OCI-LY1 (cell line): ENCODE measurements around the gene CLCN6.

ENCODE experiments used
- H2AFZ ChIP-seq: fragments of 200-600 bp; sonication (generic), shearing (Covaris generic); 2 replicates; pipeline ENCODE4 v1.6.0; 2014; ENCODE audit warnings: antibody characterized with exemption, mild to moderate bottlenecking, low read length
- H3F3A ChIP-seq: fragments of 200-600 bp; sonication (generic), shearing (Covaris generic); 2 replicates; pipeline ENCODE4 v1.6.0; 2014; ENCODE audit warnings: mild to moderate bottlenecking, antibody characterized with exemption, low read length, moderate library complexity; ENCODE audit not compliant: insufficient read depth
- H3K27ac ChIP-seq: fragments of 200-600 bp; sonication (generic); 2 replicates; pipeline ENCODE4 v1.5.1; 2014; ENCODE audit warnings: low read length, mixed run types, mild to moderate bottlenecking, low read depth; ENCODE audit not compliant: poor library complexity, severe bottlenecking
- H3K27me3 ChIP-seq: fragments of 200-600 bp; sonication (generic); 2 replicates; pipeline ENCODE4 v1.6.0; 2014; ENCODE audit warnings: antibody characterized with exemption, mild to moderate bottlenecking, low read length, moderate library complexity; ENCODE audit not compliant: insufficient read depth
- H3K36me3 ChIP-seq: fragments of 200-600 bp; sonication (generic); 2 replicates; pipeline ENCODE4 v1.6.1; 2014; ENCODE audit warnings: mild to moderate bottlenecking, antibody characterized with exemption, low read length, moderate library complexity, mixed read lengths; ENCODE audit not compliant: insufficient read depth
- H3K4me1 ChIP-seq: fragments of 200-600 bp; sonication (generic); 2 replicates; pipeline ENCODE4 v1.5.1; 2014; ENCODE audit warnings: mild to moderate bottlenecking, low read length, moderate library complexity; ENCODE audit not compliant: insufficient read depth, severe bottlenecking
- H3K4me2 ChIP-seq: fragments of 200-600 bp; sonication (generic), shearing (Covaris generic); 2 replicates; pipeline ENCODE4 v1.6.1; 2014; ENCODE audit warnings: low read length
- H3K4me3 ChIP-seq: fragments of 200-600 bp; sonication (generic); 2 replicates; pipeline ENCODE4 v1.5.1; 2014; ENCODE audit warnings: low read length, low read depth, mild to moderate bottlenecking, mixed read lengths; ENCODE audit not compliant: poor library complexity, severe bottlenecking
- H3K79me2 ChIP-seq: fragments of 200-600 bp; shearing (Covaris generic); 2 replicates; pipeline ENCODE4 v1.6.1; 2016; ENCODE audit warnings: mixed run types, low read length, mixed read lengths; ENCODE audit not compliant: insufficient read depth
- H3K9ac ChIP-seq: fragments of 200-600 bp; sonication (generic), shearing (Covaris generic); 2 replicates; pipeline ENCODE4 v1.6.1; 2014; ENCODE audit warnings: mild to moderate bottlenecking, low read length, mixed read lengths
- H3K9me2 ChIP-seq: fragments of 200-600 bp; sonication (generic), shearing (Covaris generic); 2 replicates; pipeline ENCODE4 v1.6.1; 2014; ENCODE audit warnings: low read depth, mild to moderate bottlenecking, low read length, mixed read lengths
- H3K9me3 ChIP-seq: fragments of 200-600 bp; shearing (Covaris generic); 2 replicates; pipeline ENCODE4 v1.6.1; 2014; ENCODE audit warnings: low read length, mixed read lengths
- H4K20me1 ChIP-seq: fragments of 200-600 bp; sonication (generic), shearing (Covaris generic); 2 replicates; pipeline ENCODE4 v1.6.0; 2016; ENCODE audit warnings: mild to moderate bottlenecking, low read length; ENCODE audit not compliant: insufficient read depth
- EZH2 ChIP-seq: fragments of 200-600 bp; sonication (generic), shearing (Covaris generic); IDR thresholded peaks from 2 replicates; pipeline ENCODE4 v1.8.0; 2017; ENCODE audit warnings: borderline replicate concordance, mixed run types, mild to moderate bottlenecking, antibody characterized with exemption, low read length, moderate library complexity, mixed read lengths
- TF ChIP-seq, protein P1 (sequence below): fragments of 200-600 bp; sonication (generic), shearing (Covaris generic); IDR thresholded peaks from 2 replicates; pipeline ENCODE4 v1.5.1; 2017; ENCODE audit warnings: mild to moderate bottlenecking, antibody characterized with exemption, low read length, moderate library complexity, mixed read lengths

The CLCN6 gene

DNA sequence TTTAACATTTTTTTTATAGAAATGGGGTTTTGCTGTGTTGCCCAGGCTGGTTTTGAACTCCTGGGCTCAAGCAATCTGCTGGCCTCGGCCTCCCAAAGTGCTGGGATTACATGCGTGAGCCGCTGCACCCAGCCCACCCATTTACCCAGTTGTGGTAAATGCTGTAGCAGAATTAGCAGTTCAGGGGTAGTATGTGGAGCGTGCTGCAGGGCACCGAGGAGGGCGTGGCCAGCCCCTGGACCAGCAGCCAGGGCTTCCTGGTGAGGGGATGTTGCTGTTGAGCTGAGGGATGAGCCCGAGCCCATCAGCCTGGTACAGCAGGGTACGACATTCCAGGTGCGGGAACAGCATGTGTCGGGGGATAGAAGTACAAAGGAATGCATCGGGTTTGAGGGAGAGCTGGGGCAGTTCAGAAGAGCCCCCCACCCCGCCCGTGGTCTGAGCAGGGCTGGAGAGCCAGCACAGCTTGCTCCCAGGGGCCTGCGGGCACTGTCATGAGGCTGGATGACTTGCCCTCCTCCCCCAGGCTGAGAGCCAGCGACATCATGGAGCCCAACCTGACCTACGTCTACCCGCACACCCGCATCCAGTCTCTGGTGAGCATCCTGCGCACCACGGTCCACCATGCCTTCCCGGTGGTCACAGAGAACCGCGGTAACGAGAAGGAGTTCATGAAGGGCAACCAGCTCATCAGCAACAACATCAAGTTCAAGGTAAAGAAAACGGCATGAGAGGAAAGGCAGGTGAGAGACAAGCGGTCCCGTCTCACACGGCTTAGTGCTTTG, 29.6 kb downstream of the CLCN6 start:
- Histone ChIP-seq H3K9me2 (no peaks in the 10 kb centered on the region), H3K79me2 (no peaks in the 10 kb centered on the region), H3F3A (no peaks in the 10 kb centered on the region), H3K9me3 (no peaks in the 10 kb centered on the region), H3K4me1 (no peaks in the 10 kb centered on the region), H3K4me3 (no peak overlapping the region), H3K9ac (no peak overlapping the region), H3K4me2 (no peak overlapping the region), H3K27me3 (no peaks in the 10 kb centered on the region), H2AFZ (no peak overlapping the region), H3K27ac (no peak overlapping the region), H3K36me3 (peaks cover 86% of the 10 kb centered on the region), H4K20me1 (no peaks in the 10 kb centered on the region)
- TF ChIP-seq, protein P1, sequence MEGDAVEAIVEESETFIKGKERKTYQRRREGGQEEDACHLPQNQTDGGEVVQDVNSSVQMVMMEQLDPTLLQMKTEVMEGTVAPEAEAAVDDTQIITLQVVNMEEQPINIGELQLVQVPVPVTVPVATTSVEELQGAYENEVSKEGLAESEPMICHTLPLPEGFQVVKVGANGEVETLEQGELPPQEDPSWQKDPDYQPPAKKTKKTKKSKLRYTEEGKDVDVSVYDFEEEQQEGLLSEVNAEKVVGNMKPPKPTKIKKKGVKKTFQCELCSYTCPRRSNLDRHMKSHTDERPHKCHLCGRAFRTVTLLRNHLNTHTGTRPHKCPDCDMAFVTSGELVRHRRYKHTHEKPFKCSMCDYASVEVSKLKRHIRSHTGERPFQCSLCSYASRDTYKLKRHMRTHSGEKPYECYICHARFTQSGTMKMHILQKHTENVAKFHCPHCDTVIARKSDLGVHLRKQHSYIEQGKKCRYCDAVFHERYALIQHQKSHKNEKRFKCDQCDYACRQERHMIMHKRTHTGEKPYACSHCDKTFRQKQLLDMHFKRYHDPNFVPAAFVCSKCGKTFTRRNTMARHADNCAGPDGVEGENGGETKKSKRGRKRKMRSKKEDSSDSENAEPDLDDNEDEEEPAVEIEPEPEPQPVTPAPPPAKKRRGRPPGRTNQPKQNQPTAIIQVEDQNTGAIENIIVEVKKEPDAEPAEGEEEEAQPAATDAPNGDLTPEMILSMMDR = no peak
- no peak for TF ChIP-seq EZH2

DNA sequence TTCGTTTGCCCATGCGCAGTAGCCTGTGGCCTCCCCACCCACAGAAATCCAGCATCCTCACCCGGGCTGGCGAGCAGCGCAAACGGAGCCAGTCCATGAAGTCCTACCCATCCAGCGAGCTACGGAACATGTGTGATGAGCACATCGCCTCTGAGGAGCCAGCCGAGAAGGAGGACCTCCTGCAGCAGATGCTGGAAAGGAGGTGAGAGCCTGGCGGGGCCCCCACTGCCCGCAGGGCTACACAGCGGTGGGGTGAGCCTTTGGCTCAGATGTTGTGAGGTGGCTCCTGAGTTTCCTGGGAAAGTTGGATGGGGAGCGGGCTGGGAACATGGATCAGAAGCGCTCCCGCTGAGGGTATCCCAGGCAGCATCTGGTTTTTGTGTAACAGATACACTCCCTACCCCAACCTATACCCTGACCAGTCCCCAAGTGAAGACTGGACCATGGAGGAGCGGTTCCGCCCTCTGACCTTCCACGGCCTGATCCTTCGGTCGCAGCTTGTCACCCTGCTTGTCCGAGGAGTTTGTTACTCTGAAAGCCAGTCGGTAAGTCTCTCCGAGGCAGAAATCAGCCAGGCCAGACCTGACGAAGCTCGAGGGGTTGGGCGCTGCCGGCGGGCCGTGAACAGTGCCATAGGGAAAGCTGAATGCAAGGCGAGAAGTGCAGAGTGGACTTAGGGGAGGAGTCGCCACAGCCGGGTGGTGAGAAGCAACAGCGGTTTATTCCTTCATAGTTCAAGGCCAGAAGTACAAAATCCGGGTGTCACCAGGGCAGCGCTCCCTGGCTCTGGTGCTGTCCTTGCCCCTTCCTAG, 31.2 kb downstream of the CLCN6 start:
- Histone ChIP-seq H3K9me2 (no peaks in the 10 kb centered on the region), H3K79me2 (no peaks in the 10 kb centered on the region), H2AFZ (no peak overlapping the region), H3K27ac (no peak overlapping the region), H3K4me2 (no peak overlapping the region), H3K9me3 (no peaks in the 10 kb centered on the region), H3K27me3 (no peaks in the 10 kb centered on the region), H3K36me3 (peaks cover 90% of the 10 kb centered on the region), H3K9ac (no peak overlapping the region), H3F3A (no peaks in the 10 kb centered on the region), H3K4me3 (no peak overlapping the region), H3K4me1 (peaks cover 14% of the 10 kb centered on the region), H4K20me1 (no peaks in the 10 kb centered on the region)
- TF ChIP-seq, protein P1 = no peak
- TF ChIP-seq EZH2 = no peak

DNA sequence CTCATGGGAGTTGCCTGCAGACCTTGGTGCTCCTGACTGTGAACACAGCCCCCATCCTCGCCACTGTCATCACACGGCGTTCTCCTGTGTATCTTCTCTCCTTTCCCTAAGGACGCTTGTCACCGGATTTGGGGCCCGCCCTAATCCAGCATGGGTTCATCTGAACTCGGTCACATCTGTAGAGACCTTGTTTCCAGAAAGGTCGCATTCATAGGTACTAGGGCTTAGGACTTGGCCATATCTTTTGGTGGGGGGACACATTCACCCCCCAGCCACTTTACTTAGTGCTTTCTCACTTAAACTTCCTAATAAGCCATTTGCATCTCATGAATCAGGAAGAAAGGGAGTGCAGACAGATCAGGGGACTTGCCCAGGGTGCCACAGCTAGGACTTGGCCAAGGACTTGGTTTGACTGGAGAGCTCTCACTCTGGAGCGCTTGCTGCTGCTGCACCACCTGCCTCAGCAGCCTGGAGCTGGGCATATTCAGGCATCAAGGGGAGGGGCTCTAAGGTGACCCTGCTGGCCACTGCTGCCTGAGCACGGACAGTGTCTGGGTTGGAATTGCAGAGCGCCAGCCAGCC, 31.9 kb downstream of the CLCN6 start:
- H3K36me3 ChIP-seq = peaks cover 83% of the 10 kb centered on the region
- no peaks in the 10 kb centered on the region for H3K79me2 ChIP-seq

More for the DNA sequence above, 31.9 kb downstream of the CLCN6 start:
- H2AFZ ChIP-seq = no peak overlapping the region
- H3K4me2 ChIP-seq = no peak overlapping the region
- no peaks in the 10 kb centered on the region for H3K9me3 ChIP-seq
- H4K20me1 ChIP-seq = no peaks in the 10 kb centered on the region
- TF ChIP-seq, protein P1 = no peak
- TF ChIP-seq EZH2 = no peak
- no peak overlapping the region for H3K4me3 ChIP-seq
- H3F3A ChIP-seq = no peaks in the 10 kb centered on the region
- H3K27ac ChIP-seq = no peak overlapping the region
- H3K9me2 ChIP-seq = no peaks in the 10 kb centered on the region
- no peak overlapping the region for H3K9ac ChIP-seq
- H3K4me1 ChIP-seq = peaks cover 20% of the 10 kb centered on the region
- H3K27me3 ChIP-seq = no peaks in the 10 kb centered on the region
